ENCODE data around the gene LUZP1.

Gene LUZP1

DNA sequence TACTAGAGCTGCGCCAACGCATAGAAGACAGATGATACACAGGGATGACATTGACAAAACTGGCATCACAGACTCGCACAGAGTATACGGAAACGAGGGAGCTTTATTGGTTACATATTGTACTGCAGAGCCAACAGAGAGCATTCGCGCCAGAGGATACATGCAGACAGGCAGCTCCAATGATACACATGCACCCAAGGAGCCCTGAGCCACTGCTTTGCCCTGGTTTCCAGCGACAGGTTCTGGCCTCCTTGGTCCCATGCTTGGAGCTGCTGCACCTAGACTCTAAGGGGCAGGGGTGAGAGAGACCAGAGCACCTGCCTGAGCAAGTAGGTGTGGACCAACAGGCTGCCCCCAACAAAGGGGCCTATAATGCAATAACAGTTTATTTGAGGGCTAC lies 83.8 kb downstream of the LUZP1 start (continued):
- TF ChIP-seq SCRT2 (tag by site-specific recombination; IDR thresholded peaks at IDR 0.05): peak; percentile 58; the same call in 1 of the 2 replicates
- peak; percentile 65; the same call in 1 of the 2 replicates for TF ChIP-seq SCRT1 (tag by site-specific recombination; IDR thresholded peaks at IDR 0.05; ENCODE audit: borderline replicate concordance)
- no peak for TF ChIP-seq GLI4 (tag by site-specific recombination; IDR thresholded peaks at IDR 0.05)
- TF ChIP-seq MYNN (tag by site-specific recombination; IDR thresholded peaks at IDR 0.05; ENCODE audit: borderline replicate concordance): no peak
- no peak for TF ChIP-seq ZNF529 (tag by site-specific recombination; IDR thresholded peaks at IDR 0.05; ENCODE audit: insufficient replicate concordance)
- no peak for TF ChIP-seq ZBTB48 (tag by site-specific recombination; IDR thresholded peaks at IDR 0.05)
- TF ChIP-seq YY1 (tag by site-specific recombination; IDR thresholded peaks at IDR 0.05): no peak
- TF ChIP-seq ZSCAN30 (tag by site-specific recombination; IDR thresholded peaks at IDR 0.05): no peak
- no peak for TF ChIP-seq GLIS2 (tag by site-specific recombination; IDR thresholded peaks at IDR 0.05)

DNA sequence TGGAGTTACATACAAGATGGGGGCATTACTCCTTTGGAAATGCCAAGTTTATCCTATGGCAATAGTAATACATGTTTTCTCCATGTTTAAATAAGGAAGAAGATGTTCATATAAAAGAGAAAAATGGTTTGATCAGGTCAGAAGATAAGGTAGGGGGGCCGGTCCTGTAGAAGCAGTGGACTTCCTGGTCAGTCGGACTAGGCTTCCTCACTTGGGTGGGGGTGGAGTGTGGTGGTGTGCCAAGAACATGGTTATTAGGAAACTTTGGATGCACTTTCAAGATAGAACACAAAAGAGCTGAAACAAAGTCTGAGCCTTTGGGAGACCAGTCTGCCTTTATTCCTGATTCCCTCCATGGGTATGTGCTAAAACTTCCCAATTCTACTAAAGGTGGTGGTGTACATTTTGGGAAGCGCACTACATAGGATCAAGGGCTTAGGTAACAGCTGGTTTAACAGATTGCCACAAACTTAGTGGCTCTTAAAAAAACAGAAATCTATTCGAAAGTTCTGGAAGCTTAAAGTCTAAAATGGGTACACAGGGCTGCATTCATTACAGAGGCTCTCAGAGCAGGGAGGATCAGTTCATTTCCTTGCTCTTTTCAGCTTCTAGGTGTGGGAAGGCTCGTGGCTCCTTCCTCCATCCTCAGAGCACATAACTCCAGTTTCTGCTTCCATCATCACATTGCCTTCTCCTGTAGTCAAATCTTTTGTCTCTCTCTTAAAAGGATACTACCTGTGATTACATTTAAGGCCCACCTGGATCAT lies 84.8 kb downstream of the LUZP1 start:
- Histone ChIP-seq H3K4me3 (ENCODE audit: low read depth, low read length) (no peak overlapping the region), H3K9me3 (ENCODE audit: control insufficient read depth, insufficient read depth, low read depth, low read length) (no peaks in the 10 kb centered on the region), H3K27ac (ENCODE audit: extremely low read depth, low read depth, low read length) (no peak overlapping the region), H3K36me3 (ENCODE audit: control insufficient read depth in 2 of 2, insufficient read depth in 1 of 2, low read length in 2 of 2) (peaks cover 6 to 100% of the 10 kb centered on the region in 2 experiments; a peak in 2 of 3 replicates), H3K4me1 (ENCODE audit: control insufficient read depth, insufficient read depth, low read length) (no peaks in the 10 kb centered on the region)
- POLR2A ChIA-PET: no interaction called here
- CTCF ChIA-PET: interaction anchor here (2.7 kb wide), 1 partner anchor 11 kb away, joined by 7 read pairs; no protein-coding TSS in a partner anchor
- TF ChIP-seq, protein P1, sequence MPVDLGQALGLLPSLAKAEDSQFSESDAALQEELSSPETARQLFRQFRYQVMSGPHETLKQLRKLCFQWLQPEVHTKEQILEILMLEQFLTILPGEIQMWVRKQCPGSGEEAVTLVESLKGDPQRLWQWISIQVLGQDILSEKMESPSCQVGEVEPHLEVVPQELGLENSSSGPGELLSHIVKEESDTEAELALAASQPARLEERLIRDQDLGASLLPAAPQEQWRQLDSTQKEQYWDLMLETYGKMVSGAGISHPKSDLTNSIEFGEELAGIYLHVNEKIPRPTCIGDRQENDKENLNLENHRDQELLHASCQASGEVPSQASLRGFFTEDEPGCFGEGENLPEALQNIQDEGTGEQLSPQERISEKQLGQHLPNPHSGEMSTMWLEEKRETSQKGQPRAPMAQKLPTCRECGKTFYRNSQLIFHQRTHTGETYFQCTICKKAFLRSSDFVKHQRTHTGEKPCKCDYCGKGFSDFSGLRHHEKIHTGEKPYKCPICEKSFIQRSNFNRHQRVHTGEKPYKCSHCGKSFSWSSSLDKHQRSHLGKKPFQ (tag by site-specific recombination; IDR thresholded peaks at IDR 0.05): no peak
- TF ChIP-seq ZNF266 (tag by site-specific recombination; IDR thresholded peaks at IDR 0.05; ENCODE audit: low read depth) (no peak), ZNF354C (tag by site-specific recombination; IDR thresholded peaks at IDR 0.05; ENCODE audit: borderline replicate concordance, low read depth) (no peak), ZNF670 (tag by site-specific recombination; IDR thresholded peaks at IDR 0.05; ENCODE audit: low read depth) (no peak), KLF1 (tag by site-specific recombination; IDR thresholded peaks at IDR 0.05) (no peak), ZNF514 (tag by site-specific recombination; IDR thresholded peaks at IDR 0.05) (no peak), ZFP41 (tag by site-specific recombination; IDR thresholded peaks at IDR 0.05; ENCODE audit: borderline replicate concordance) (no peak), ZFP37 (tag by site-specific recombination; IDR thresholded peaks at IDR 0.05) (no peak), MEIS1 (CRISPR knock-in tag; IDR thresholded peaks at IDR 0.05; ENCODE audit: borderline replicate concordance) (no peak), WT1 (tag by site-specific recombination; IDR thresholded peaks at IDR 0.05) (no peak)
- TF ChIP-seq, protein P2, sequence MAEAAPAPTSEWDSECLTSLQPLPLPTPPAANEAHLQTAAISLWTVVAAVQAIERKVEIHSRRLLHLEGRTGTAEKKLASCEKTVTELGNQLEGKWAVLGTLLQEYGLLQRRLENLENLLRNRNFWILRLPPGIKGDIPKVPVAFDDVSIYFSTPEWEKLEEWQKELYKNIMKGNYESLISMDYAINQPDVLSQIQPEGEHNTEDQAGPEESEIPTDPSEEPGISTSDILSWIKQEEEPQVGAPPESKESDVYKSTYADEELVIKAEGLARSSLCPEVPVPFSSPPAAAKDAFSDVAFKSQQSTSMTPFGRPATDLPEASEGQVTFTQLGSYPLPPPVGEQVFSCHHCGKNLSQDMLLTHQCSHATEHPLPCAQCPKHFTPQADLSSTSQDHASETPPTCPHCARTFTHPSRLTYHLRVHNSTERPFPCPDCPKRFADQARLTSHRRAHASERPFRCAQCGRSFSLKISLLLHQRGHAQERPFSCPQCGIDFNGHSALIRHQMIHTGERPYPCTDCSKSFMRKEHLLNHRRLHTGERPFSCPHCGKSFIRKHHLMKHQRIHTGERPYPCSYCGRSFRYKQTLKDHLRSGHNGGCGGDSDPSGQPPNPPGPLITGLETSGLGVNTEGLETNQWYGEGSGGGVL (tag by site-specific recombination; IDR thresholded peaks at IDR 0.05): no peak
- TF ChIP-seq, protein P3, sequence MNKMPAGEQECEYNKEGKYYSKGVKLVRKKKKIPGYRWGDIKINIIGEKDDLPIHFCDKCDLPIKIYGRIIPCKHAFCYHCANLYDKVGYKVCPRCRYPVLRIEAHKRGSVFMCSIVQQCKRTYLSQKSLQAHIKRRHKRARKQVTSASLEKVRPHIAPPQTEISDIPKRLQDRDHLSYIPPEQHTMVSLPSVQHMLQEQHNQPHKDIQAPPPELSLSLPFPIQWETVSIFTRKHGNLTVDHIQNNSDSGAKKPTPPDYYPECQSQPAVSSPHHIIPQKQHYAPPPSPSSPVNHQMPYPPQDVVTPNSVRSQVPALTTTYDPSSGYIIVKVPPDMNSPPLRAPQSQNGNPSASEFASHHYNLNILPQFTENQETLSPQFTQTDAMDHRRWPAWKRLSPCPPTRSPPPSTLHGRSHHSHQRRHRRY (tag by site-specific recombination; IDR thresholded peaks at IDR 0.05): no peak
- TF ChIP-seq, protein P4, sequence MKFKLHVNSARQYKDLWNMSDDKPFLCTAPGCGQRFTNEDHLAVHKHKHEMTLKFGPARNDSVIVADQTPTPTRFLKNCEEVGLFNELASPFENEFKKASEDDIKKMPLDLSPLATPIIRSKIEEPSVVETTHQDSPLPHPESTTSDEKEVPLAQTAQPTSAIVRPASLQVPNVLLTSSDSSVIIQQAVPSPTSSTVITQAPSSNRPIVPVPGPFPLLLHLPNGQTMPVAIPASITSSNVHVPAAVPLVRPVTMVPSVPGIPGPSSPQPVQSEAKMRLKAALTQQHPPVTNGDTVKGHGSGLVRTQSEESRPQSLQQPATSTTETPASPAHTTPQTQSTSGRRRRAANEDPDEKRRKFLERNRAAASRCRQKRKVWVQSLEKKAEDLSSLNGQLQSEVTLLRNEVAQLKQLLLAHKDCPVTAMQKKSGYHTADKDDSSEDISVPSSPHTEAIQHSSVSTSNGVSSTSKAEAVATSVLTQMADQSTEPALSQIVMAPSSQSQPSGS (tag by site-specific recombination; IDR thresholded peaks at IDR 0.05; ENCODE audit: low read depth): no peak
- TF ChIP-seq, protein P5, sequence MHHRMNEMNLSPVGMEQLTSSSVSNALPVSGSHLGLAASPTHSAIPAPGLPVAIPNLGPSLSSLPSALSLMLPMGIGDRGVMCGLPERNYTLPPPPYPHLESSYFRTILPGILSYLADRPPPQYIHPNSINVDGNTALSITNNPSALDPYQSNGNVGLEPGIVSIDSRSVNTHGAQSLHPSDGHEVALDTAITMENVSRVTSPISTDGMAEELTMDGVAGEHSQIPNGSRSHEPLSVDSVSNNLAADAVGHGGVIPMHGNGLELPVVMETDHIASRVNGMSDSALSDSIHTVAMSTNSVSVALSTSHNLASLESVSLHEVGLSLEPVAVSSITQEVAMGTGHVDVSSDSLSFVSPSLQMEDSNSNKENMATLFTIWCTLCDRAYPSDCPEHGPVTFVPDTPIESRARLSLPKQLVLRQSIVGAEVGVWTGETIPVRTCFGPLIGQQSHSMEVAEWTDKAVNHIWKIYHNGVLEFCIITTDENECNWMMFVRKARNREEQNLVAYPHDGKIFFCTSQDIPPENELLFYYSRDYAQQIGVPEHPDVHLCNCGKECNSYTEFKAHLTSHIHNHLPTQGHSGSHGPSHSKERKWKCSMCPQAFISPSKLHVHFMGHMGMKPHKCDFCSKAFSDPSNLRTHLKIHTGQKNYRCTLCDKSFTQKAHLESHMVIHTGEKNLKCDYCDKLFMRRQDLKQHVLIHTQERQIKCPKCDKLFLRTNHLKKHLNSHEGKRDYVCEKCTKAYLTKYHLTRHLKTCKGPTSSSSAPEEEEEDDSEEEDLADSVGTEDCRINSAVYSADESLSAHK (tag by site-specific recombination; IDR thresholded peaks at IDR 0.05): no peak
- TF ChIP-seq, protein P6, sequence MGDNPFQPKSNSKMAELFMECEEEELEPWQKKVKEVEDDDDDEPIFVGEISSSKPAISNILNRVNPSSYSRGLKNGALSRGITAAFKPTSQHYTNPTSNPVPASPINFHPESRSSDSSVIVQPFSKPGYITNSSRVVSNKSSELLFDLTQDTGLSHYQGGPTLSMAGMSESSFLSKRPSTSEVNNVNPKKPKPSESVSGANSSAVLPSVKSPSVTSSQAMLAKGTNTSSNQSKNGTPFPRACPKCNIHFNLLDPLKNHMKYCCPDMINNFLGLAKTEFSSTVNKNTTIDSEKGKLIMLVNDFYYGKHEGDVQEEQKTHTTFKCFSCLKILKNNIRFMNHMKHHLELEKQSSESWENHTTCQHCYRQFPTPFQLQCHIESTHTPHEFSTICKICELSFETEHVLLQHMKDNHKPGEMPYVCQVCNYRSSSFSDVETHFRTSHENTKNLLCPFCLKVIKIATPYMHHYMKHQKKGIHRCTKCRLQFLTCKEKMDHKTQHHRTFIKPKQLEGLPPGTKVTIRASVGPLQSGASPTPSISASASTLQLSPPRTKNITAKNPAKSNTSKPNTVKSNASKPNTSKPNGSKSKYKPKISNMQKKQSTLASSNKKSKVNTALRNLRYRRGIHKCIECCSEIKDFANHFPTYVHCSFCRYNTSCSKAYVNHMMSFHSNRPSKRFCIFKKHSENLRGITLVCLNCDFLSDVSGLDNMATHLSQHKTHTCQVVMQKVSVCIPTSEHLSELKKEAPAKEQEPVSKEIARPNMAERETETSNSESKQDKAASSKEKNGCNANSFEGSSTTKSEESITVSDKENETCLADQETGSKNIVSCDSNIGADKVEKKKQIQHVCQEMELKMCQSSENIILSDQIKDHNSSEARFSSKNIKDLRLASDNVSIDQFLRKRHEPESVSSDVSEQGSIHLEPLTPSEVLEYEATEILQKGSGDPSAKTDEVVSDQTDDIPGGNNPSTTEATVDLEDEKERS (tag by site-specific recombination; IDR thresholded peaks at IDR 0.05): no peak
